Measurements from ENCODE around the gene POLD4. TPM values are rescaled to one million over a fixed set of nuclear protein-coding genes. Genes with fewer than 3 reads are reported as not detected.

The POLD4 gene
- total RNA-seq, 1 experiment from 2014 or later: 19.5 TPM

DNA sequence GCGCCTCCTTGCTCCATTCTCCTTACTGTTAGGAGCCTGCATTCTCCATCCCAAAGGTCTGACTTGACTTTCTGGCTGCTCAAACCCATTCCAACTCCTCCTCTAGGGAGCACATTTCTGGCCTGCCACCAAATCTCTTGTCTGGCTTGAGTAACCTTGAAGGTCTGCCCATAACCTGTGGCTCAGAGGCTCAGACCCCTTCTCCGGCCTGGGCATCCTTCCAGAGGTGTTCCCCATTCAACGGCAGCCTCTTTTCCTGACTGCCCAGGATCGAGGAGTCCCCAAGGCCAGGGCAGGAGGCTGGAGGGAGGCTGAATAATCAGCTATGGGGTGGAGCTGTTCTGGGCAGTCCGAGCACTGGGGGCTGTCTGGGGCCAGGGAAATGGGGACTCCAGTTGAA lies 40.6 kb upstream of the POLD4 start:
- TF ChIP-seq, protein P1, sequence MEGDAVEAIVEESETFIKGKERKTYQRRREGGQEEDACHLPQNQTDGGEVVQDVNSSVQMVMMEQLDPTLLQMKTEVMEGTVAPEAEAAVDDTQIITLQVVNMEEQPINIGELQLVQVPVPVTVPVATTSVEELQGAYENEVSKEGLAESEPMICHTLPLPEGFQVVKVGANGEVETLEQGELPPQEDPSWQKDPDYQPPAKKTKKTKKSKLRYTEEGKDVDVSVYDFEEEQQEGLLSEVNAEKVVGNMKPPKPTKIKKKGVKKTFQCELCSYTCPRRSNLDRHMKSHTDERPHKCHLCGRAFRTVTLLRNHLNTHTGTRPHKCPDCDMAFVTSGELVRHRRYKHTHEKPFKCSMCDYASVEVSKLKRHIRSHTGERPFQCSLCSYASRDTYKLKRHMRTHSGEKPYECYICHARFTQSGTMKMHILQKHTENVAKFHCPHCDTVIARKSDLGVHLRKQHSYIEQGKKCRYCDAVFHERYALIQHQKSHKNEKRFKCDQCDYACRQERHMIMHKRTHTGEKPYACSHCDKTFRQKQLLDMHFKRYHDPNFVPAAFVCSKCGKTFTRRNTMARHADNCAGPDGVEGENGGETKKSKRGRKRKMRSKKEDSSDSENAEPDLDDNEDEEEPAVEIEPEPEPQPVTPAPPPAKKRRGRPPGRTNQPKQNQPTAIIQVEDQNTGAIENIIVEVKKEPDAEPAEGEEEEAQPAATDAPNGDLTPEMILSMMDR (conservative IDR thresholded peaks at IDR 0.05): no peak
- H3K36me3 Mint-ChIP-seq (ENCODE audit: insufficient read depth in 1 of 3, low read depth in 3 of 3): peaks cover 19 to 42% (median 38%) of the 10 kb centered on the region in 3 experiments

More for the DNA sequence above, 40.6 kb upstream of the POLD4 start:
- H4K5ac ChIP-seq (ENCODE audit: insufficient read length, low read depth, low read length): no peak overlapping the region
- H3K9ac ChIP-seq (ENCODE audit: extremely low read depth, insufficient read length, low read length): no peak overlapping the region
- H2BK120ac ChIP-seq (ENCODE audit: low read depth, low read length, poor library complexity, severe bottlenecking): no peak overlapping the region
- no peaks in the 10 kb centered on the region for H3K79me2 ChIP-seq (ENCODE audit: insufficient read depth, low read length)
- H4K8ac ChIP-seq (replicated peaks; ENCODE audit: insufficient read length, low read depth, low read length): no peak overlapping the region
- no peak overlapping the region for H4K91ac ChIP-seq (ENCODE audit: insufficient read length, low read depth, low read length)
- no peak overlapping the region for H2AFZ ChIP-seq (ENCODE audit: low read length)
- no peaks in the 10 kb centered on the region for H3K27me3 ChIP-seq (ENCODE audit: insufficient read depth, low read length)
- H3K9me3 ChIP-seq (ENCODE audit: control insufficient read depth, low read depth, low read length): no peaks in the 10 kb centered on the region
- H3K4me3 Mint-ChIP-seq: peak overlapping the region; percentile 44 to 47; a peak in 4 of 5 replicates
- H3K4me1 Mint-ChIP-seq: peaks cover 26 to 30% of the 10 kb centered on the region in 2 experiments
- H3K23ac ChIP-seq (ENCODE audit: insufficient read length, low read depth, low read length): no peak overlapping the region
- no peak overlapping the region for H3K4ac ChIP-seq (ENCODE audit: low read depth, low read length)
- H3K27ac ChIP-seq (ENCODE audit: insufficient read length, low read depth, low read length): no peak overlapping the region
- peak overlapping the region in 1 of 3 experiments; percentile 59; a peak in 1 of 7 replicates for H3K27ac Mint-ChIP-seq
- no peak overlapping the region for H3K4me2 ChIP-seq (ENCODE audit: insufficient read depth, insufficient read length, low read length)
- no peak overlapping the region for H3K18ac ChIP-seq (ENCODE audit: insufficient read length, low read depth, low read length)
- no peak overlapping the region for H2BK20ac ChIP-seq (ENCODE audit: low read depth, low read length, poor library complexity, severe bottlenecking)
- no peaks in the 10 kb centered on the region; the same call in 1 of the 2 replicates for H3K4me1 ChIP-seq (ENCODE audit: insufficient read depth, low read length)
- H2AK5ac ChIP-seq (ENCODE audit: insufficient read length, low read length): no peak overlapping the region
- no peak overlapping the region for H2BK12ac ChIP-seq (ENCODE audit: insufficient read length, low read depth, low read length)
- no peaks in the 10 kb centered on the region for H3K27me3 Mint-ChIP-seq (ENCODE audit: low read depth)
- no peaks in the 10 kb centered on the region for H3K79me1 ChIP-seq (ENCODE audit: insufficient read depth, low read depth, low read length, poor library complexity, severe bottlenecking)
- DNase-seq: no peak
- H4K20me1 ChIP-seq (ENCODE audit: control insufficient read depth, insufficient read depth, insufficient read length): no peaks in the 10 kb centered on the region
- H3K56ac ChIP-seq (ENCODE audit: insufficient read length, low read depth, low read length): no peak overlapping the region
- no peak overlapping the region for H3T11ph ChIP-seq (ENCODE audit: low read length)
- H3K23me2 ChIP-seq (ENCODE audit: insufficient read length, low read depth, low read length, poor library complexity, severe bottlenecking): peaks cover 13% of the 10 kb centered on the region
- no peaks in the 10 kb centered on the region; a peak in 1 of 5 replicates for H3K9me3 Mint-ChIP-seq
- H3K14ac ChIP-seq (ENCODE audit: insufficient read depth, low read length): no peak overlapping the region
- H2BK15ac ChIP-seq (ENCODE audit: low read depth, low read length): no peak overlapping the region
- no peak overlapping the region for H2BK5ac ChIP-seq (ENCODE audit: insufficient read length, low read length)
- no CpG with 5 or more reads among the region's 5 CpGs for WGBS (ENCODE audit: extremely low coverage, insufficient read length, low lambda C conversion rate)

All from H9 (cell line).